ENCODE data around the gene ANO8. TPM values are rescaled to one million over a fixed set of nuclear protein-coding genes. Genes with fewer than 3 reads are reported as not detected.

The ANO8 gene
- total RNA-seq, 1 donor from 2014 or later: 98.8 TPM

DNA sequence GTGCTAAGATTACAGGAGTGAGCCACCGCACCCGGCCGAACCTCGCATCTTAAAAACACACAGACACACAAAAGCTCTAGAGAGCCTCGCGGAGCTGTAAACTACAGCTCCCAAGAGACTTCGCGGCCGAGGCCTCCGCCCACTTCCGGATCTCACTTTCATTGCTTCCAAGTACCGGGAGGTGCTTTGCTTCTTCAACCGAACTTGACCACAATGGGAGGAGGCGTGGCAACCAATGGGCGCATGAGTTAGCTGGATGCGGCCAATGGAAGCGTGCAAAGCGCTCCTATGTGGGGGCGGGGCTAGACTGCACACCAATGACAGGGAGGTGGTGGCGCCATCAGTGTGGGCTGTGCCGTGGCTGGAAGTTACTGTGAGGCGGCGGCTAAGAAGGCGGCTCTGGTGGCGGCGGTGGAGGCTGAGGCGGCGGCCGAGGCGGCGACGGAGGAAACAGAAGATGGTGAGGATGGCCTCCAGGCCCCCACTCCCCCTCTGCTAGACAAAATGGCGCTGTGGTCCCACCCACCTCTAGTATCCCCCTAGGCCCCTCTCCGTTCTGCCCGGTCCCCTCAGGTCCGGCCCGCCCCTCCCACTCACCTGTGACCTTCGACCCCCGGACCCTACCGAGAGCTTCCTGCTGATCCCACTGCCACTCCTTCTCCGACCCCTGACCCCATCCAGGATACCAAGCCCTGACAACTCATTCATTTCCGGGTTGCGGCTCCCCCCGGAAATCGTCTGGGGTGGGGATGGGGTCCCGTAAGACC is 25.3 kb downstream of the ANO8 start, which contains the start of gene DDA1:
Gene DDA1 (plus strand): TSS at position 366 of the 767 bp plus-strand sequence. CDS start 92 bp downstream, at position 458.
- H3K27me3 Mint-ChIP-seq (ENCODE audit: unreplicated experiment): peaks cover 19% of the 10 kb centered on the region
- TF ChIP-seq, protein P1, sequence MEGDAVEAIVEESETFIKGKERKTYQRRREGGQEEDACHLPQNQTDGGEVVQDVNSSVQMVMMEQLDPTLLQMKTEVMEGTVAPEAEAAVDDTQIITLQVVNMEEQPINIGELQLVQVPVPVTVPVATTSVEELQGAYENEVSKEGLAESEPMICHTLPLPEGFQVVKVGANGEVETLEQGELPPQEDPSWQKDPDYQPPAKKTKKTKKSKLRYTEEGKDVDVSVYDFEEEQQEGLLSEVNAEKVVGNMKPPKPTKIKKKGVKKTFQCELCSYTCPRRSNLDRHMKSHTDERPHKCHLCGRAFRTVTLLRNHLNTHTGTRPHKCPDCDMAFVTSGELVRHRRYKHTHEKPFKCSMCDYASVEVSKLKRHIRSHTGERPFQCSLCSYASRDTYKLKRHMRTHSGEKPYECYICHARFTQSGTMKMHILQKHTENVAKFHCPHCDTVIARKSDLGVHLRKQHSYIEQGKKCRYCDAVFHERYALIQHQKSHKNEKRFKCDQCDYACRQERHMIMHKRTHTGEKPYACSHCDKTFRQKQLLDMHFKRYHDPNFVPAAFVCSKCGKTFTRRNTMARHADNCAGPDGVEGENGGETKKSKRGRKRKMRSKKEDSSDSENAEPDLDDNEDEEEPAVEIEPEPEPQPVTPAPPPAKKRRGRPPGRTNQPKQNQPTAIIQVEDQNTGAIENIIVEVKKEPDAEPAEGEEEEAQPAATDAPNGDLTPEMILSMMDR (IDR thresholded peaks at IDR 0.05; ENCODE audit: partially characterized antibody, unreplicated experiment): no peak
- H3K9me3 Mint-ChIP-seq (ENCODE audit: unreplicated experiment): peaks cover 25% of the 10 kb centered on the region

DNA sequence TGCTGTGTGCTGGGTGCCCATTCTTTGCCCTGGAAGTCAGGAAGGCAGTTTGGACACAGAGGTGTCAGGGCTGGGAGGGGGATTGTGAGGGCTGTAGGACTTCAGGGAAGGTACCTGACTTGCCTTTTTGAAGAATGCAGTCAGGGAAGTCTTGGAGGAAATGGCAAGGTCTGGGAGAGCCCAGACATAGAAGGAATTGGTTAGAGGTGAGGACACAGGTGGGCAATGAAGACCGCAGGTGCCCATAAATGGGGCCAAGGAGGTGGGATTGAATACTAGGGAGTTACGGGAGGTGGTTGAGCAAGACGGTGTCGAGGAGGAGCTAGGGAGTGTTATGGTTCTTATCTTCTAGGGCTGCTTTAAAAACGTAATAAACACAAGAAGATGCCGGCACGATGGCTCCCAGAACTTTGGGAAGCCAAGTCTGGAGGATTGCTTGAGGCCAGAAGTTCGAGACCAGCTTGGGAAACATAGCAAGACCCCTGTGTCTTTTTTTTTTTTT is 26.7 kb downstream of the ANO8 start:
- Mint-ChIP-seq H3K4me1 (ENCODE audit: low read depth, unreplicated experiment) (peaks cover 30% of the 10 kb centered on the region), H3K27ac (ENCODE audit: unreplicated experiment) (peak overlapping the region; percentile 72), H3K36me3 (ENCODE audit: unreplicated experiment) (no peaks in the 10 kb centered on the region), H3K4me3 (ENCODE audit: unreplicated experiment) (peak overlapping the region; percentile 94), H3K9me3 (ENCODE audit: unreplicated experiment) (peaks cover 27% of the 10 kb centered on the region), H3K27me3 (ENCODE audit: unreplicated experiment) (peaks cover 19% of the 10 kb centered on the region)
- TF ChIP-seq, protein P1 (IDR thresholded peaks at IDR 0.05; ENCODE audit: partially characterized antibody, unreplicated experiment): no peak
- DNase-seq: no peak

More for the DNA sequence above, 25.3 kb downstream of the ANO8 start, which contains the start of gene DDA1:
- no peaks in the 10 kb centered on the region for H3K36me3 Mint-ChIP-seq (ENCODE audit: unreplicated experiment)
- peak within 1 kb of the TSS; percentile 94 for H3K27ac Mint-ChIP-seq (ENCODE audit: unreplicated experiment)
- peak; percentile 97 for DNase-seq
- peak within 1 kb of the TSS; percentile 96 for H3K4me3 Mint-ChIP-seq (ENCODE audit: unreplicated experiment)
- peaks cover 24% of the 10 kb centered on the region for H3K4me1 Mint-ChIP-seq (ENCODE audit: low read depth, unreplicated experiment)

DNA sequence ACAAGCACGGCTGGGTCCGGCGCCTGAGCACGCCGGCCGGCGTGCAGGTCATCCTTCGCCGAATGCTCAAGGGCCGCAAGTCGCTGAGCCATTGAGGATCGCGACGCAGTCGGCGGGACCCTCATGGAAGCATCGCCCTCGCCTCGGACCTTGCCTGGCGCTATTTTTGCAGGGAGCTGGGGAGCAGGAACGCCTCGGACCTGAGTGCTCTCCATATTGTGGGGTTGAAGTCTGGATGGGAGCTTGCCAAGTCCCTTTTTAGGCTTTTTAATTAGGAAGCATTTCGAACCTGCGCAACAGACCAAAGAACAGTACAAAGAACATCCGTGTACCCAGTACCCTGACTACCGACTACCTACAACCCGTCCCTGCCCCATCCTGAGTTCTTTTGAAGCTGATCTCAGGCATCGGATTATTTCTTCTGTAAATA is 28.4 kb downstream of the ANO8 start:
- TF ChIP-seq, protein P1 (IDR thresholded peaks at IDR 0.05; ENCODE audit: partially characterized antibody, unreplicated experiment): no peak
- H3K4me1 Mint-ChIP-seq (ENCODE audit: low read depth, unreplicated experiment): peaks cover 29% of the 10 kb centered on the region
- H3K27ac Mint-ChIP-seq (ENCODE audit: unreplicated experiment): peak overlapping the region; percentile 89
- DNase-seq: no peak
- peak overlapping the region; percentile 94 for H3K4me3 Mint-ChIP-seq (ENCODE audit: unreplicated experiment)
- H3K36me3 Mint-ChIP-seq (ENCODE audit: unreplicated experiment): no peaks in the 10 kb centered on the region
- peaks cover 19% of the 10 kb centered on the region for H3K27me3 Mint-ChIP-seq (ENCODE audit: unreplicated experiment)
- H3K9me3 Mint-ChIP-seq (ENCODE audit: unreplicated experiment): peaks cover 27% of the 10 kb centered on the region

DNA sequence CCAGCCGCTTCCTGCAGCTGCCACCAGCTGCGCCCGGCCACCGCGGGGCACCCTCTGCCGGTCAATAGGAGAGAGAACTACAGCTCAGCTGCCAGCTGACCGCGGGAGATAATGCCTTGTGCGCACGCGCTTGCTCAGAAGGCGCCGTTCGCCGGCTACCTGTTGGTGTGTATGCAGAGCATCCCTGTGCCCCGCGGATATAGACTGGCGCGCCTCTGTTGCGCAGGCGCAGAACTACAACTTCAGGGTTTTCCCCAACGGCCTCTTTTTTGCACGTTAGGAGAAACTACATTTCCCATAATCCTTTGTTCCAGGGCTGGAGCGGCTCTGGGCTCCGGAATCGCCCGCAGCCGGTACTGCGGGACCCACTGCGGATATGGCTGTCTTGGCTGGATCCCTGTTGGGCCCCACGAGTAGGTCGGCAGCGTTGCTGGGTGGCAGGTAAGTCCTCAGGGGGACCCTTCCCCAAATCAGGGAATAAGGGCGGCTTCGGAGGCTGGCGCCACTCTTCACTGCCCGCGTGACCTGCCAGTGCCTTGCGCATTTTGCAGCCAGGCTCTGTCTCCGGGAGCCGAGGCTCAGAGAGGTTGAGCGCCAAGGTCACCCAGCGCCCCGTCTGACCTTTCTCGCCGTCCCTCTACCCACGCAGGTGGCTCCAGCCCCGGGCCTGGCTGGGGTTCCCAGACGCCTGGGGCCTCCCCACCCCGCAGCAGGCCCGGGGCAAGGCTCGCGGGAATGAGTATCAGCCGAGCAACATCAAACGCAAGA is 29.0 kb downstream of the ANO8 start, which contains the start of gene MRPL34:
Gene MRPL34 (plus strand): TSS at position 356 of the 768 bp plus-strand sequence. CDS start 21 bp downstream, at position 377.
- H3K27me3 Mint-ChIP-seq (ENCODE audit: unreplicated experiment): peaks cover 18% of the 10 kb centered on the region
- H3K9me3 Mint-ChIP-seq (ENCODE audit: unreplicated experiment): peaks cover 25% of the 10 kb centered on the region
- H3K4me3 Mint-ChIP-seq (ENCODE audit: unreplicated experiment): peak within 1 kb of the TSS; percentile 94
- H3K36me3 Mint-ChIP-seq (ENCODE audit: unreplicated experiment): no peaks in the 10 kb centered on the region
- peak within 1 kb of the TSS; percentile 93 for H3K27ac Mint-ChIP-seq (ENCODE audit: unreplicated experiment)
- H3K4me1 Mint-ChIP-seq (ENCODE audit: low read depth, unreplicated experiment): peaks cover 28% of the 10 kb centered on the region
- DNase-seq: peak; percentile 99
- TF ChIP-seq, protein P1 (IDR thresholded peaks at IDR 0.05; ENCODE audit: partially characterized antibody, unreplicated experiment): peak; percentile 70

Measured in glutamatergic neuron (in vitro differentiated cells).